Measurements from ENCODE around the gene ST7L. TPM values are rescaled to one million over a fixed set of nuclear protein-coding genes. Genes with fewer than 3 reads are reported as not detected.

ST7L gene
- total RNA-seq, 2 donors from 2014 or later: 18.0 to 18.2 TPM

- Mint-ChIP-seq H3K27me3 (ENCODE audit: insufficient read depth) (peaks cover 65% of the 10 kb centered on the region), H3K4me1 (peaks cover 19% of the 10 kb centered on the region), H3K36me3 (ENCODE audit: low read depth) (no peaks in the 10 kb centered on the region), H3K27ac (no peak overlapping the region), H3K4me3 (no peak overlapping the region), H3K9me3 (no peaks in the 10 kb centered on the region)
- Histone ChIP-seq H3K27me3 (ENCODE audit: control insufficient read depth, insufficient read depth, low read length, poor library complexity, severe bottlenecking) (peaks cover 51% of the 10 kb centered on the region), H3K4me3 (ENCODE audit: low read length) (no peak overlapping the region), H3K36me3 (ENCODE audit: control insufficient read depth, insufficient read depth, low read length) (no peaks in the 10 kb centered on the region), H3K27ac (ENCODE audit: low read depth, low read length) (no peak overlapping the region), H3K4me1 (ENCODE audit: control insufficient read depth, insufficient read depth, low read length) (no peaks in the 10 kb centered on the region), H3K9ac (ENCODE audit: extremely low read depth, low read length, poor library complexity, severe bottlenecking) (no peak overlapping the region), H3K9me3 (ENCODE audit: control insufficient read depth, low read length) (no peaks in the 10 kb centered on the region)
- DNase-seq: no peak
- TF ChIP-seq CTCF (conservative IDR thresholded peaks at IDR 0.05): no peak
- WGBS, 2 experiments (ENCODE audit: insufficient coverage in 1 of 2, insufficient read length in 1 of 2): no CpG with 5 or more reads among the region's 2 CpGs
Observed at GRCh38 chr1:112511897-112512296, 107.0 kb downstream of the ST7L start.

GRCh38 chr1:112510340-112510739 lies 108.6 kb downstream of the ST7L start:
- Histone ChIP-seq H3K27ac (ENCODE audit: low read depth, low read length) (no peak overlapping the region), H3K36me3 (ENCODE audit: control insufficient read depth, insufficient read depth, low read length) (no peaks in the 10 kb centered on the region), H3K4me1 (ENCODE audit: control insufficient read depth, insufficient read depth, low read length) (no peaks in the 10 kb centered on the region), H3K27me3 (ENCODE audit: control insufficient read depth, insufficient read depth, low read length, poor library complexity, severe bottlenecking) (peaks cover 66% of the 10 kb centered on the region), H3K4me3 (ENCODE audit: low read length) (no peak overlapping the region), H3K9ac (ENCODE audit: extremely low read depth, low read length, poor library complexity, severe bottlenecking) (no peak overlapping the region), H3K9me3 (ENCODE audit: control insufficient read depth, low read length) (no peaks in the 10 kb centered on the region)
- 20 to 45% methylated on average over 1 to 7 of the region's 7 CpGs for WGBS, 2 experiments (ENCODE audit: insufficient coverage in 1 of 2, insufficient read length in 1 of 2)
- no peak overlapping the region for H3K27ac Mint-ChIP-seq
- no peak overlapping the region for H3K4me3 Mint-ChIP-seq
- peaks cover 14% of the 10 kb centered on the region for H3K4me1 Mint-ChIP-seq
- peaks cover 79% of the 10 kb centered on the region for H3K27me3 Mint-ChIP-seq (ENCODE audit: insufficient read depth)
- no peaks in the 10 kb centered on the region for H3K36me3 Mint-ChIP-seq (ENCODE audit: low read depth)
- DNase-seq: peak; percentile 63
- no peak for TF ChIP-seq CTCF (conservative IDR thresholded peaks at IDR 0.05)
- no peaks in the 10 kb centered on the region for H3K9me3 Mint-ChIP-seq

- TF ChIP-seq CTCF (conservative IDR thresholded peaks at IDR 0.05): no peak
- Mint-ChIP-seq H3K9me3 (no peaks in the 10 kb centered on the region), H3K27ac (no peak overlapping the region), H3K36me3 (ENCODE audit: low read depth) (no peaks in the 10 kb centered on the region), H3K27me3 (ENCODE audit: insufficient read depth) (peaks cover 83% of the 10 kb centered on the region), H3K4me1 (peaks cover 10% of the 10 kb centered on the region), H3K4me3 (peak overlapping the region; percentile 61)
- H3K4me3 ChIP-seq (ENCODE audit: low read length): no peak overlapping the region
- no peaks in the 10 kb centered on the region for H3K36me3 ChIP-seq (ENCODE audit: control insufficient read depth, insufficient read depth, low read length)
- H3K9me3 ChIP-seq (ENCODE audit: control insufficient read depth, low read length): no peaks in the 10 kb centered on the region
- H3K4me1 ChIP-seq (ENCODE audit: control insufficient read depth, insufficient read depth, low read length): no peaks in the 10 kb centered on the region
- no peak overlapping the region for H3K27ac ChIP-seq (ENCODE audit: low read depth, low read length)
- H3K27me3 ChIP-seq (ENCODE audit: control insufficient read depth, insufficient read depth, low read length, poor library complexity, severe bottlenecking): peaks cover 72% of the 10 kb centered on the region
- H3K9ac ChIP-seq (ENCODE audit: extremely low read depth, low read length, poor library complexity, severe bottlenecking): no peak overlapping the region
- WGBS, 2 experiments (ENCODE audit: insufficient coverage in 1 of 2, insufficient read length in 1 of 2): 27 to 33% methylated on average over 11 to 16 of the region's 16 CpGs
- DNase-seq: no peak
Observed at GRCh38 chr1:112509660-112510178, 109.2 kb downstream of the ST7L start.
